ENCODE measurements around the gene KNTC1. TPM values are rescaled to one million over a fixed set of nuclear protein-coding genes. Genes with fewer than 3 reads are reported as not detected.
"Not testable (repeated sequence)": the region's sequence is repeated elsewhere in the genome, so short reads cannot be mapped to it uniquely, and the experiment has no call there.

The KNTC1 gene, protein sequence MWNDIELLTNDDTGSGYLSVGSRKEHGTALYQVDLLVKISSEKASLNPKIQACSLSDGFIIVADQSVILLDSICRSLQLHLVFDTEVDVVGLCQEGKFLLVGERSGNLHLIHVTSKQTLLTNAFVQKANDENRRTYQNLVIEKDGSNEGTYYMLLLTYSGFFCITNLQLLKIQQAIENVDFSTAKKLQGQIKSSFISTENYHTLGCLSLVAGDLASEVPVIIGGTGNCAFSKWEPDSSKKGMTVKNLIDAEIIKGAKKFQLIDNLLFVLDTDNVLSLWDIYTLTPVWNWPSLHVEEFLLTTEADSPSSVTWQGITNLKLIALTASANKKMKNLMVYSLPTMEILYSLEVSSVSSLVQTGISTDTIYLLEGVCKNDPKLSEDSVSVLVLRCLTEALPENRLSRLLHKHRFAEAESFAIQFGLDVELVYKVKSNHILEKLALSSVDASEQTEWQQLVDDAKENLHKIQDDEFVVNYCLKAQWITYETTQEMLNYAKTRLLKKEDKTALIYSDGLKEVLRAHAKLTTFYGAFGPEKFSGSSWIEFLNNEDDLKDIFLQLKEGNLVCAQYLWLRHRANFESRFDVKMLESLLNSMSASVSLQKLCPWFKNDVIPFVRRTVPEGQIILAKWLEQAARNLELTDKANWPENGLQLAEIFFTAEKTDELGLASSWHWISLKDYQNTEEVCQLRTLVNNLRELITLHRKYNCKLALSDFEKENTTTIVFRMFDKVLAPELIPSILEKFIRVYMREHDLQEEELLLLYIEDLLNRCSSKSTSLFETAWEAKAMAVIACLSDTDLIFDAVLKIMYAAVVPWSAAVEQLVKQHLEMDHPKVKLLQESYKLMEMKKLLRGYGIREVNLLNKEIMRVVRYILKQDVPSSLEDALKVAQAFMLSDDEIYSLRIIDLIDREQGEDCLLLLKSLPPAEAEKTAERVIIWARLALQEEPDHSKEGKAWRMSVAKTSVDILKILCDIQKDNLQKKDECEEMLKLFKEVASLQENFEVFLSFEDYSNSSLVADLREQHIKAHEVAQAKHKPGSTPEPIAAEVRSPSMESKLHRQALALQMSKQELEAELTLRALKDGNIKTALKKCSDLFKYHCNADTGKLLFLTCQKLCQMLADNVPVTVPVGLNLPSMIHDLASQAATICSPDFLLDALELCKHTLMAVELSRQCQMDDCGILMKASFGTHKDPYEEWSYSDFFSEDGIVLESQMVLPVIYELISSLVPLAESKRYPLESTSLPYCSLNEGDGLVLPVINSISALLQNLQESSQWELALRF (N-terminal part only)
- total RNA-seq: 40.8 TPM

DNA sequence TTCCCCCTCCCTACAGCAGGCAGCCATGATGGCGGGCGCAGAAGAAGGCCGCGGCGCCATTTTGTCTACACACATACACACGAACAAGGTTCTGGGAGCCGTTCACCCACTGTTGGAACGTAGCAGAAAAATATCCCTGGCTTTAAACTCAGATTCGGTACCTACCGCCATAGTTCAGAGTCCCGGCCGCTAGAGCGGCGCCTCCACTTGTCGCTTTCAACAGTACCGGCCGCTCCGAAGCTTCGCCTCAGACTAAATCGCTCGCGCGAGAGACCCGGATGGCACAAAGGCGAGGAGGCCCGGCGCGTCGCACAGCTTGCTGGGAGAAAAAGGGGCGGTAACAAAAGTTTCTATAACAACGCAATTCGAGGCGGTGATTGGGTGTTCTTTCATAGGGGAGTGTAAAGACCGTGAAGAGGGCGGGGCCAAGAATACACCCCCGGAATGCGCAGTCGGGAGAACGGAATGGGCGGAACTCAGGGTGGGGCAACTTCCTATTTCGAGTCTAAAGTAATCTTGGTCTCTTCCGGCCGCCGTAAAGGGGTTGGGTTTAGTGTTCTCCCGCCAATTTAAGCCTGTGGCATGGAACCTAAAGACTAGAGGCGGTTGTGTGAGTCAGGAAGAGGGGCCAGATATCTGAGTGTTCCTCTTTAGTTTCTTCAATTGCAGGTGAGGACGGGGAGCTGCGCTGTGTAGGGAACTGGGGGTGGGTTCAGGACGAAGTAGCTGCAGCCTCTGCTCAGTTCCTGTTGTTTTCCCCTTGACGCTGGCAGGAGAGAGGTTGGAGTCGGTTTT is at the start of gene KNTC1, which contains the start of gene RSRC2:
Gene KNTC1 (plus strand): TSS at position 567 of the 795 bp plus-strand sequence. CDS start 2,815 bp downstream, outside the sequence.
Gene RSRC2 (minus strand): TSS at position 254 of the 795 bp plus-strand sequence. CDS start 83 bp downstream, at position 171.
- peak; percentile 100 for DNase-seq

DNA sequence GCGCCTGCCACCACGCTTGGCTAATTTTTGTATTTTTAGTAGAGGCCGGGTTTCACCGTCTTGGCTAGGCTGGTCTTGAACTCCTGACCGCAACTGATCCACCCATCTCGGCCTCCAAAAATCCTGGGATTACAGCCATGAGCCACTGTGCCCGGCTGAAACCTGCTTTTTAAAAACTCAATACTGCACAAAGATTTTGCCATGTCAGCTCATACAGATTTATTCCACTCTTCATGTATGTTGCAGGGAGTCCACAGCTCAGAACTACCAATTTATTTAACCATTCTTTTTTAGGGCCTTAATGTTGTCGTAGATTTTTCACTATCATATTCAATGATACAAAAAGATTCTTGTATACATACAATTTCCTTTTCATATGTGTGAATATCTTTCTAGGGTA is 46.3 kb upstream of the KNTC1 start:
- DNase-seq: no peak

DNA sequence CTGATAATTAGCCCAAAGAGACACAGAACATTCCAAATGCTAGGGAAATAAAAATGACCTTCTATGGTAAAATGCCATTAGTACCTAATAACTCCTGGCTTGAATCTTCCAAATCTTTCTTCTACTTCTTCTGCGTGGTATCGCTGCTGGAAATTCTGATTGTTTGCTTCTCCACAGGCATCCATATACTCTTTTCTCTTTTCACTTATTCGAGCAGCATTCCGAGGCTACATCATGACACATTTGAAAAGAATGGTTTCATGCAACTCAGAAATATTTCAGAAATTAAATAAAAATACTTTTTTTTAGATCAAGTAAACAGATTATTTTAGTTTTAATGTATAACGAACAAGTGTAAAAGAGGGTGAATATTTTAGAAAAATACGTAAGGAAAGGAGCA is 45.2 kb upstream of the KNTC1 start:
- no peak for DNase-seq

DNA sequence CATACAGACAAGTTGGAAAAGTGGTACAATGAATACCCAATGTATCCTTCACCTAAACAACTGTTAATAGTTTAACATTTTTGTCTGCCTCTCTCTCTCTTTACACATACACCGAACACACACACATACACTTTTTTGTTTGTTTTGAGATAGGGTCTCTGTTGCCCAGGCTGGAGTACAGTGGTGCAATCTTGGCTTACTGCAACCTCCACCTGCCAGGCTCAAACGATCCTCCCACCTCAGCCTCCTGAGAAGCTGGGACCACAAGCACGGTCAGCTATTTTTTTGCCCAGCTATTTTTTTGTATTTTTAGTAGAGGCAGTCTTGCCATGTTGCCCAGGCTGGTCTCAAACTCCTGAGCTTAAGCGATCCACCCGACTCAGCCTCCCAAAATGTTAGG is 43.1 kb upstream of the KNTC1 start:
- DNase-seq: no peak

DNA sequence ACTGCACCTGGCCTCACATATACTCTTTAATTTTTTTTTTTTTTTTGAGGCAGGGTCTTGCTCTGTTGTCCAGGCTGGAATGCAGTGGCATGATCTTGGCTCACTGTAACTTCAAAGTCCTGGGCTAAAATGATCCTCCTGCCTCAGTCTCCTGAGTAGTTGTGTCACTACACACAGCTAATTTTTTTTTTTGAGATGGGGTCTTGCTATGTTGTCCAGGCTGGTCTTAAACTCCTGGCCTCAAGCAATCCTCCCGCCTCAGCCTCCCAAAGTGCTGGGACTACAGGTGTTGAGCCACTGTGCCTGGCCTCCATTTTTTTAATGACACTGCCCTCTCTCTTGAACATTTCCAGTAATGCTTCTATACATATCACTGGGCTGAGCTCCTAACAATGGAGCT is 42.7 kb upstream of the KNTC1 start:
- not testable (repeated sequence) for DNase-seq

DNA sequence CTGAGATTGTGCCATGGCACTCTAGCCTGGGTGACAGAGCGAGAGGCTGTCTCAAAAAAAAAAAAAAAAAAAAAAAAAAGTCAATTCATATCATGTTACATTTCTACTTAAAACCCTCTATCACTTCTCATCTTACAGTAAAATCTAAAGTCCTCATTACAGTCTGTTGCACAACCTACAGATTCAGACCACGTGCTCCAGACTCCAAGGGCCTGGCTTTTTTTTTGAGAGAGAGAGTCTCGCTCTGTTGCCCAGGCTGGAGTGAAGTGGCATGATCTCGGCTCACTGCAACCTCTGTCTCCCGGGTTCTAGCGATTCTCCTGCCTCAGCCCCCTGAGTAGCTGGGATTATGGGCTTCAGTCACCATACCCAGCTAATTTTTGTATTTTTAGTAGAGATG is 40.7 kb upstream of the KNTC1 start:
- DNase-seq: not testable (repeated sequence)

DNA sequence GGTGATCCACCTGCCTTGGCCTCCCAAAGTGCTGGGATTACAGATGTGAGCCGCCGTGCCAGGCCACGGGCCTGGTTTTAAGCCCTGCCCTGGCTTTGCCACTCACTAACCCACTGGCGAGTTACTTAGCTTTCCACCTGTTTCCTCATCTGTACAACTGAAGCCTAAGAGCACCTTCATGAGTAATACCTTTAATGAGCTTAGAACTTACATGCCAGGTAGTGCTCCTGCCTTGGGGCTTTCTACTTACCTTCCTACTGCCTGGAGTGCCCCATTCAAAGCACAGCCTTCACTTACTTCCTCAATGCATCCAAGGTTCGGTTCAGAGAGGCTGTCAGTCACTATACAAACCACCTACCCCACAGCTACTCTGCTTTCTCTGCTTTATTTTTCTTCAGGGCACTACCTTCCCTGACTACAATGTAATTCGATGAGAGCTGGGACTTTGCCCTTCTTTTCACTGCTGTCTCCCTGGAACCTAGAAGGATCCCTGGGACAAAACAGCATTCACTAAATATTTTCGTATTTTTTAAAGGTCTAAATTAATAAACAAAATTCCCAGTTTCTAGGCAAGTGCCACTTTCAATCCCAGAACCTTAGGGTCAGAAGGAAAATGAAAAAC is 40.1 kb upstream of the KNTC1 start:
- DNase-seq: no peak

DNA sequence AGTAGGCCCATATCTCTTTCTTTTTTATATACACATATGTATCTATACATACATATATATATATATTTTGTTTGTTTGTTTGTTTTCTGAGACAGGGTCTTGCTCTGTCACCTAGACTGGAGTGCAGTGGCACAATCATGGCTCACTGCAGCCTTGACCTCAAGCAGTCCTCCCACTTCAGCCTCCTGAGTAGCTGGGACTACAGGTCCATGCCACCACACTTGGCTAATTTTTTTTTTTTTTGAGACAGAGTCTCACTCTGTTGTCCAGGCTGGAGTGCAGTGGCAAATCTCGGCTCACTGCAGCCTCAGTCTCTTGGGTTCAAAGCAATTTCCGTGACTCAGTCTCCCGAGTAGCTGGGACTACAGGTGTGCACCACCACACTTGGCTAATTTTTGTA is 39.2 kb upstream of the KNTC1 start:
- not testable (repeated sequence) for DNase-seq

DNA sequence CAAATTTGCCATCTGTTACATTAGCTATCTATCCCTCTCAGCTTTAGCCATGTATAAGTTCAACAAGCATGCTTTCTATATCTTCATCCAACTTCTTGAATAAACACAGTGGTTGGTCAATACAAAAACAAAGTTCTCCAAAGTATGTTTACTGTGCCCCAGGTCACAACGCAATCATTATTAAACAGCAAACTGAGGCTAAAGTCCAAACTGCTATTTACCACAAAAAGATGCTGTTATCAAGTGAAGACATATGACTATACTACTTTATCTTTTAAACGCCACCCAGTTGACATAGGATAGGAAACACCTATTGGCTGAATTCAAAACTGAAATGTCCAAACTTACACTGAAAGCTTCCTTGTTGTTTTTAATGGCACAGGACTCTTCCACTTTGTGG is 38.0 kb upstream of the KNTC1 start:
- DNase-seq: no peak

DNA sequence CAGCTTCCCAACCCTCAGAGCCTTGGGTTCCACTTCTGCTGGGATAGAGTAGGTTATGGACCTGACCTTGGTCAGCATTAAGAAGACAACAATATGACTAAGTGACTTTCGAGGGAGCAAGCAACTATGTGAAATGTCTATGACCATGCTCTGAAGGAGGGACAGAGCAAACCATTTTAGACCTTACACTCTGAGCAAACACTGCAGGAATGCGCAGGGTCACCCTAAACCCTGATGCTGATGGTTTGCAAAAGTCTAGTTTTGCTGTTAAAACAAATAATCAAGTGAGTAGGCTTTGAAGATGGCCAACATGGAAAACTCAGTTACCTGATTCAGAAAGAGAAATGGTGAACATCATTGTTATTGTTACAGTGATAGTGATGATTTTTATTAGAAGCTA is 35.1 kb upstream of the KNTC1 start:
- DNase-seq: no peak

DNA sequence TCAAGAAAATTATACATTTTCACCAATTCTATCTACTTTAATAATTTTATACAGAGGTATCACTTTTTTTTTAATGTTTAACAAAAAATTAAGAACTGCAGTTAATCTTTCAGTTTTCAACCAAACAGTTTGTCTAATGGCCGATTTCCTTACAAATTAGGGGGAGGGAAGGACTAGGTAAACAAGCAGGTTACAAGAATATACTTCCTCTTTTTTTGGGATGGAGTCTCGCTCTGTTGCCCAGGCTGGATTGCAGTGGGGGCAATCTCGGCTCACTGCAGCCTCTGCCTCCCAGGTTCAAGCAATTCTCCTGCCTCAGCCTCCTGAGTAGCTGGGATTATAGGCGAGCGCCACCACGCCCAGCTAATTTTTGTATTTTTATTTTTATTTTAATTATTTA is 33.8 kb upstream of the KNTC1 start:
- DNase-seq: not testable (repeated sequence)

DNA sequence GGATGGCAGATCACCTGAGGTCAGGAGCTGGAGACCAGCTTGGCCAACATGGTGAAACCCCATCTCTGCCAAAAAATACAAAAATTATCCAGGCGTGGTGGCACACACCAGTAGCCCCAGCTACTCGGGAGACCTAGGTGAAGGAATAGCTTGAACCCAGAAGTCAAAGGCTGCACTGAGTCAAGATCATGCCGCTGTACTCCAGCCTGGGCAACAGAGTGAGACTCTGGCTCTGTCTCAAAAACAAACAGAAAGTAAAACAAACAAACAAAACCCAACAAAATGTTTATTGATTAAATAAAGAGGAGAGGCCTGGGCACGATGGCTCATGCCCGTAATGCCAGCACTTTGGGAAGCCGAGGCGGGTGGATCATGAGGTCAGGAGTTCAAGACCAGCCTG is 31.8 kb upstream of the KNTC1 start:
- DNase-seq: no peak

DNA sequence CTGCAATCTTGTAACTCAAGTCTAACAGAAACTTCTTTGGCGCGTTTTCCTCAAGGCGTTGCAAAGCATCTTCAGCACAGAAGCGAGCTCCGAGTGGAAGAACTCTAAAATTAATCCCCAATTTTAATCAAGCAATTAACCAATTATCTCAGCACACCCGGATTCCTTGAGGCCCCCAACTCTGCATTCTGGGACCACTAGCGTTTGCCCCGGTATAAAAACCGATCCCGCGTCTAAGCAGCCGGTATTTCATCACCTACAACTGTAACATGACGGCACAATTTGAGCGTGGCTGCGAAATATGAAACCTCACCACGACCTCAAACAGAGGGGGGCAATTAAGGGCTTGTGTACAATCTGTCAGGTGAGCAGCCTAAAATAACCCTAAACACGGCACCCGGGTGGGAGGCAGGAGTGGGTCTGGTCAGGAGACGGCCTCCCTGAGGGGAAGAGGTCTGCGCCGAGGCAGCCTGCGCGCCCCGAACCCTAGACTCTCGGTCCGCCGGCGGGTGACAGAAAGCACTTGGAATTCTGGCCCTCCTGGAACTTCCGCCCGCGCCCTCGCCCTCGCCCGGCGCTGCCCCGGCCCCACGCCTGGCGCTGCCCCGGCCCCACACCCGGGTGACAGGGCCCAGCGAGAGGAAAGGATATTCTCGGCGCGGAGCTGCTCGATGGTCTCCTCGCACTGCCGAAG is 26.9 kb upstream of the KNTC1 start:
- peak; percentile 59 for DNase-seq

DNA sequence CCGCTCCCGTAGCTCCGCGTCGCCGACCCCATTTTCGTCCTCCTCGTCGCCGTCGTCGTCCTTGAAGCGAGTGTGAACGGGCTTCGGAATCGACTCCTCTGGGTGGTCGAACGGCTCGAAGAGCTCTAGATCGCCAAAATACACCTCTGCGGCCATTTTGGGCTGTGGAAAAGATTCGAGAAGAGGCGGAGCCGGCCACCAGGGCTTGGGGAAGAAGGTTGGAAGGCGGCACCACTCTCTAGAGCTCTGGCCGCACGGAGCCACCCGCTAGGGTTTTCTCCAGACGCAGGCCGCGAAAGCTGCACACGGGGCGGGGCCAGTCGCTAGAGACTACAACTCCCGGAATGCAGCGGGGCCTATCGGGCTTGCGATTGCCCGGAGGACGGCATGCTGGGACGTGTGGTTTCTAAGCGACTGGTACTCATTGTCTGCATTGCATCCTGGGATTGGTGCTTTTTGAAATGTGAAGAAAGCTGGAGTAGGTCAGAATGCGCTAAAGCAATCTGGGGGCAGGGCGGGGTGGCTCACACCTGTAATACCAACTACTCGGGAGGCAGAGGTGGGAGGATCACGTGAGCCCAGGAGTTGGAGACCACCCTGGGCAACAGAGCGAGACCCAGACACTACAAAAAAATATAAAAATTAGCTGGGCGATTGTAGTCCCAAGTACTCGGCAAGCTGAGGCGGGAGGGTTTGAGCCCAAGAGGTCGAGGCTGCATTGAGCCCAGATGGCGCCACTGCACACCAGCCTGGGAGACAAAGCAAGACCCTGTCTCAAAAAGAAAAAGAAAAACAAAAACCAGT is 26.2 kb upstream of the KNTC1 start, which contains the start of gene ZCCHC8:
Gene ZCCHC8 (minus strand): TSS at position 248 of the 804 bp plus-strand sequence. CDS start 92 bp downstream, at position 156.
- peak; percentile 98 for DNase-seq

DNA sequence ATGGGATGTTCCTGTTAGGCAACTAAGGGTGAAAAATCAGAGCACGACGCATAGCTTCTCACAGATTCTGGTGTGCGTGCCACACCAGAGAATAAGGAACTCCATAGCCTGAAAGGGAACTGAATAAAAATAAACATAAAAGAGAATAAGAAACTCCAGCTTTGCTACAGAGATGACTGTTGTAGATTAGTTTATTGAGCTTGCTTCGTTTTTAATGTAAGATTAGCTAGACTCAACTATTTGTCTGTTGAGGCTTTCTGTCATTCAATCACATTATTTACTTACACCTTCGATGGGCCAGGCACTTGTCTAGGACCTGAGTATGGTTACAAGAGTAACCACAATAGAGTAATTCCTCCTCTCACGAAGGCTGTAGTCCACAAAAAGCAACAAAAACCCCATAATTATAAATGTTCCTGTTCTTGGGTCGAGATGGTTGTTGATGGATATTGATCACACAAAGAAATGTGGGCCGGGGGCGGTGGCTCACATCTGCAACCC is 25.5 kb upstream of the KNTC1 start:
- no peak for DNase-seq

DNA sequence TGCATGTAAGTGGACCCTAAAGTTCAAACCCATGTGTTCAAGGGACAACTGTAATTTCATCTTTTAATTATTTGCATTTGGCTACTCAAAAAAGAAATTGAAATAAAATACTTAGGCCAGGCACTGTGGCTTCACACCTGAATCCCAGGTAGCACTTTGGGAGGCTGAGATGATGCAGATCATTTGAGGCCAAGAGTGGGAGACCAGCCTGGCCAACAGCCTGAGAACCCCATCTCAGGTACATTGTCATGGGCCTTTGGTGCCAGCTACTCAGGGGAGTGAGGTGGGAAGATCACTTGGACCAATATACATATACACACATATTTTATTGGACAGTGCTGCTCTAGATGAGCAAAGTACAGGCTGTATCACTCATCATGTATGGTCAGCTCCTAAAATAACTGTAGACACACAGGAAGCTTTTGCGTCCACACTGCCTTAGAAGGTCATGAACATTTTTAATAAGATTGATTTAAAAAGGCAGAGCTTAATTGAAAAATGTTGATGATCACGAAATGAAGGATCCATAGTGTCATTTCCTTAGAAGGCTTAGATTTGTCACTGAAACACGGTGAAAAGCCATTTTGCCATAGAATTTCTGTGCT is 23.8 kb upstream of the KNTC1 start:
- DNase-seq: no peak

DNA sequence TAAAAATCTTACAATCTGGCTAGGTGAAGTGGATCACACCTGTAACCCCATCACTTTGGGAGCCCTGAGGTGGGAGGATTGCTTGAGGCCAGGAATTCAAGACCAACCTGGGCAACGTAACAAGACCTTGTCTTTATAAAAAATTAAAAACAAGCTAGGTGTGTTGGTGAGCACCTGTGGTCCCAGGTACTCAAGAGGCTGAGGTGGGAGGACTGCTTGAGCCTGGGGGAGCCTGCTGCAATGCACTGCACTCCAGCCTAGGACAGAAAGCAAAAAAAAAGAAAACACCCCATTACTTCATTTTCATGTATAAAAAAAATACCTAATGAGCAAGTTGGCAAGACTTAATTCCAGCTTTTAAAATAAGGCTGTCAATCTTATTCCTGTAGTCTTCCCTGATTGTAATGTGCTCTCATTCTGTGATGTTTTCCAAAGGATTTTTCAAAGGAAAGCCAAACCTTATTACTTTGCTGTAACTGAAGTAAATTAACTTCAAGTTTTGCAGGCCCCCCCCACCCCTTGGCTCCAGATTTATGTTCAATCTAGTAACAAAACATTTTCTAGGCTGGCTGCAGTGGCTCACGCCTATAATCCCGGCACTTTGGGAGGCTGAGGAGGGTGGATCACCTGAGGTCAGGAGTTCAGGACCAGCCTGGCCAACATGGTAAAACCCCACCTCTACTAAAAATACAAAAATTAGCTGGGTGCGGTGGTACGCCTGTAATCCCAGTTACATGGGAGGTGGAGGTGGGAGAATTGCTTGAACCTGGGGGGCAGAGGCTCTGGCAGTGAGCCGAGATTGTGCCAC is 23.1 kb upstream of the KNTC1 start:
- DNase-seq: no peak
